HL-60/S4 treated with retinoic acid at 250 ng/mL for 4 days and 3 days (cell line): ENCODE results near the gene MRTFB.
"Not testable (repeated sequence)": the region's sequence is repeated elsewhere in the genome, so short reads cannot be mapped to it uniquely, and the experiment has no call there.

ENCODE experiments used
- in situ Hi-C: fragments of 300-500 bp; cut with MboI; formaldehyde crosslinking; loops from 2 replicates; pipeline ENCODE4 v1.7.0; 2022; ENCODE audit warnings: low sequenced_read_pairs

MRTFB gene

DNA sequence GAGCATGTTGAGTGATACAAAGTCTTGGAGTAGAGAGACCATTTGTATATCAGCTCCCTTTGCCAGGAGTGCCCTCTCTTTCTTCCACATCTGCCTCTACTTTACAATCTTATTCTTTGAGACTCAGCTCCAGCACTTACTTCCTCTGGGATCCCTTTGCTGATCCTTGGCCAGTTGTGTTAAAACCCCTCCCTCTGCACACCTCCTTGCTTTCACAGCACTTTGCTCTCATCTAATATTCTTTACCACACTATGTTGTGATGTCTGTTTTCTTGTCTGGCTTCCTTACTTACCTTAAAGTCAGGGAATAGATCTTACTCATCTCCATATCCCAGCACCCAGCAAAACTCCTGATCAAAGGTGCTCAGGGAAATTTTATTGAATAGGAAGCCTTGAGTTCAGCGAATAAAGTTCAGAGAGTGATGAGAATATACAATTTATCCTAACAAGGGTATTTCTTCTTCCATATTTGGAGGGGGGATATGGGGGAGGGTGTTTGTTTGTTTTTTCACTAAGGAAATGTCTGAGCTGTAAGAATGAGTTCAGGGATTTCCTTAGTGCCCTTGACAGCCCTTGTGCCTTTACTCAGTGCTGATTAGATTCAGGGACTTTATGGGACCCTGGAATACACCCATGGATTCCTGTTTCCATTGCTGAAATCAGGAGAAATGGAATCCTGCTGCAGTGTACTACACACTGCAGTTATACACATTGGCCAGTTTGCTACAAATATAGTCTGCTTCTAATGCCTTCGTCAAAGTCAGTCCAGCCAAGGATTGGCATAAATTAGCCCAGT lies 32.0 kb downstream of the MRTFB start:
- in situ Hi-C loops: no loop called here

DNA sequence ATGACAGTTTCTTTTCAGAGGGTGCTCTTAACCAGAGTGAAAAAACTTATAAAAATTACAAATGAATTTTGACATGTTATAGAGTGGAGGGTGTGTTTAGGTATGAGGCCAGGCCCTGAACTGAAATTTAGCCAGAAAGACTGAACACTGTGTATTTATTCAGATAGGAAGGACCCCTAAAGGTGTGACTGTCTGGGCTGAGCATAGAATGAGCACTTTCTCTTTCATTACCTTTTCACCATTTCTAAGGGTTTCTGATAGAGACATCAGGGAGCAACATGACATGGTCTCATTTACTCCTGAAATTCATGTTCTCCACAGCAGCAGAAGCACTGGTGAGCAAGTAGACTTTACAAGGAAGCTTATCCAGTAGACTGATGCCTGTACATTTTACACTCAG lies 32.9 kb downstream of the MRTFB start:
- in situ Hi-C loops: no loop called here

- in situ Hi-C loops: no loop called here
Observed at GRCh38 chr16:14105760-14106375, 34.7 kb downstream of the MRTFB start.

DNA sequence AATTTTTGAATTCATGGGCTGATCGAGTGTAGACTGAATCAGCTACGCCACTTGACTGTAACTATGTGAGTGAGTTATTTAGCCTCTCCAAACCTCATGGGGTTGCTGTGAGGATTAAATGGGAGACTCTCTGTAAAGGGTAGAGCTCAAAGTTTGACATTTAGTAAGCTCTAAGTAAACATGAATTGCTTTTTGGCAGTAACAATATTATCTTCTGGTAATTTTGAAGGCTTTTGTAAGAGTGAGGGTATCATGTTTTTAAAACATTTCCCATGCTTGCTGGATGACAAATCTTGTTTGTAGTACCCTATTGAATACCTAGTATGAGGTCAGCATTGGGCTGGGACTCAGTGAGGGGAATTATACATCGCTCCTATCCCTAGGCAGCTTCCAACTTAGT lies 35.3 kb downstream of the MRTFB start:
- in situ Hi-C loops: no loop called here

DNA sequence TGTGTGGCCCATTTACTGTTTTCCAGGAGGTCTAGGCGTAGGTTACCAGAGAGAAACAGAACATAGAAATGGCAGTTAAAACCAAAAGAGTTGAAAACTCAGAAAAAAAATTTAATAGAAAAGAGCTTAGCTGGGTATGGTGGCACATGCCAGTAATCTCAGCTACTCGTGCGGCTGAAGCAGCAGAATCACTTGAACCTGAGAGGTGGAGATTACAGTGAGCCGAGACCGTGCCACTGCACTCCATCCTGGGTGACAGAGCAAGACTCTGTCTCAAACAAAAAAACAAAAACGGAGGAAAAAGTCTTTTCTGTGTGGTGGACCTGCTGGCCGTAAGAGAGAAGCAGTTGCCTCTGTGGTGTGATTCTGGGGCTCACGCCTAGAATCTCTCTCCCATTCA lies 35.8 kb downstream of the MRTFB start:
- in situ Hi-C loops: no loop called here

GRCh38 chr16:14109077-14109775 lies 38.1 kb downstream of the MRTFB start:
- in situ Hi-C loops: no loop called here

DNA sequence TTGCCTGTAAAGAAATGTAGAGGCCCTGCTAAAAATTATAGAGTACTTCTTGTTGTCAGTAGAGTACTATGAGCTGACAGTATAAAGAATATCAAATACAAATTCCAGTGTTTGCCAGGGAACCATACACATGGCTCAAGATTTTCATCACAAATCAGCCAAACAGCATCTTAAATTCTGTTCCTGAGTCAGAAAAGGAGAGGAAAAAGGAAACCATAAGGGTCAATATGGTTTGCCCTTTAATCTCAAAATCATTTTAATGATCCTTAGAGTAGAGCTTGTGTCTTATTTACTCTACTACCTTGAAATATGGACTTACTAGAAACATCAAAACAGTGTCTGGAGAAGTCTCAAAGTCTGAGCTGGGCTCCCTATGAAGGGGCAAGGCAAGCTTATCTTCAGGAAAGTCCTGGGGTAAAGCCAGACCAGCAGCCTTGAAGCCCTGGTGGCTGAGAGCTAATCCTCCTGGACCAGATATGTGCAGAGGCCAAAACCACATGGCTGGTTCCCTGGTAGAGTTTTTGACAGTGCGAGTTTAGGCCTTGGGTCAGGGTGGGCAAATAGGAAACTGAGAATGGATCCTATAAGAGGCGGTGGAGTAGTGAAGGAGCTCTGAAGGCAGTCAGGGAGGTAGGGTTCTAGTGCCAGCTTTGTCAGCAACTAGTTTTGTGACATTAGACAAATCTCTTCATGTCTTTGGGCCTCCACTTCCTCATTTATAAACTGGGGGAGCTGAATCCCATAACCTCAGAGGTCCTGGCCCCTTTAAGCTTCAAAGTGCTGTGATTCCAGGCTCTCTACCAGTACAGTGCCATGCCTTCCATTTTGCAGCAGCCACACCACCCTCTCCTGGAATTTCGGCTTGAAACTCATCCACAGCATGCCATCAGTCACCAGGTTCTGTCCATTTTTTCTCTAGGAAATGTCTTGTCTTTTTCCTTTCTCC lies 38.9 kb downstream of the MRTFB start:
- in situ Hi-C loops: no loop called here

GRCh38 chr16:14110728-14111251 lies 39.7 kb downstream of the MRTFB start:
- in situ Hi-C loops: no loop called here

DNA sequence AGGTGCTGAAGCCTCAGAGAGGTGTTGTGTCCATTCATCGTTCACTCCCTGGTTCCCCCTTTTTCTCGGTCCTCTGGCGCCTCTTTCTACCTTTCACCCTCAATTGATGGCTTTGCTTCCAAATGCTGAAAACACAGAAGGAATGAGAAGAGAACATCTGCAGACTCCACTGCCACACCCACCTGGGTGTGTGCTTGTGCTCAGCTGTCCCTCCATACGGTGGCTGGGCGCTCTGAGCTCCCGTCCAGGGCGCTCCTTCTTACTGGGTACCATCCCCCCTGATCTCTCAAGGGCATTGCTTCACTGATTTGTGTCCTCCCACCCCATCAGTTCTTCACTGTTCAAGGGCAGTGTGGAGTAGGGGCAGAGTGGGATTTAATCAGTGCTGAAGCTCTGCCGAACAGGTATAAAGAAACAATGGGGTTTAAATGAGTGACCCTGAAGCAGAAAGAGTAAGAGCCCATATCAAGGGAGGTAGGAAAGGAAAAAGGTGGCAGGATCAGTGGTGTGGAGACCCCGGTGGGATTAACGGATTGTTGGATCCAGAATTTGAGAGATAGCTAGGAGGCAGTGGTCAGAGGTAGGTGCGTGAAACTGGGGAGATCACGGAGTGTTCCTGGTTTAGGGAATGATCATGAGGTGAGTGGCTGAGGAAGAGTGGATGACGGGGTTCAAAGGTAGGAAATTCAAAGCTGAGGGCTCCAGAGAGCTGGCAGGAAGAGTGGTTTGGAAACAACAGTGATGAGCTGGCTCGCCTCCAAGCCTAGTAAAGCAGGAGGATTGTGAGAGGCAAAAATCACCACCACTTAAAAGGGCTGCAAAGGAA lies 40.8 kb downstream of the MRTFB start:
- in situ Hi-C loops: no loop called here

DNA sequence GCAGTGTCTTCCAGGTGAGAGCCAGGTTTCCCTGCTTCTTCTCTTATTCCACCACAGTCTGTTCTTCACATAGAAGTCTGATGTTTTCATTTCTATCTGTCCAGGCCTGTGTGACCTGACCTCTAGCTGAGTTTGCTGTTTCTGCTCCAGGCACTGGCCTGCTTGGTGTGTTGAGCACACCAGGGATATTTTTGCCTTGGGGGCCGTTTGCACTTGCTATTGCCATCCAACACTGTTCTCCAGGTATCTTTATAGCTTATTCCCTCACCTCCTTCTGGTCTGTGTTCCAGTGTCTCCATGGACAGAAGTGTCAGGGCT lies 41.4 kb downstream of the MRTFB start:
- in situ Hi-C loops: no loop called here

DNA sequence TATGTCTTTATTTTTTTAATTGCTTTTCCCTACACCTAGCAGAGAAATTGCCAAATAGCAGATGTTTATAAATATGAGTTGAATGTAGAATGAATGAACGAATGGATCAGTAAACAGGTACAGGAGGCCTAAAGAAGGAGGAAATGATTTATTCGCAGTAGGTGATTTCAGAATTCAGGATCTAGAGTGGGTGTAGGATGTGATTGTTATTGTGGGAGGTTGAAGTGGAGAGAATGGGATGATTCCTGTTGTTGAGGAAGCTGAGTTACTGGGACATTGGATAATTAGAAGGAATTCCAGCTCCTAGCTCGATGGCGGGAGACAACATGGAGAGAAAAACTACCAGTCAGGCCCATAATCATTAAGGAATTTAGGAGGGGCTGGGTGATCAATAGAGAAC lies 42.2 kb downstream of the MRTFB start:
- in situ Hi-C loops: no loop called here

- in situ Hi-C loops: no loop called here
Observed at GRCh38 chr16:14117051-14117450, 45.9 kb downstream of the MRTFB start.

DNA sequence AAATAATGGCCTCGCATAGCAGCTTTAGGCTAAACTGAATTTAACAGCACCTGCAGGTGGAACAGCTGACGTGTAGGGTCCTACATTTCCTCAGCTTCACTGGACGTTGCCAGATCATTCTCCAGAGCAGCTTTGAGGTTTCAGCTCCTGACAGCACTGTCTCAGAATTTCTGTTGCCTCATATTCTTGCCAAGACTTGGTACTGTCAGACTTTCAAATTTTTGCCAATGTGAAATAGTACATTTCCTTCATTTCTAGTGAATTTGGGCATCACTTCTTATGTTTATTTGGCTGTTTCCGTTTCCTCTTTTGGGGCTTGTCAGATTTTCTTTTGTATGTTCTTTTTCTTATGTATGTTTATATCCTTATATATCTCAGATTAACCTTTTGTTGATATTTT lies 48.7 kb downstream of the MRTFB start:
- in situ Hi-C loops: no loop called here

- in situ Hi-C loops: no loop called here
Observed at GRCh38 chr16:14120335-14120734, 49.2 kb downstream of the MRTFB start.

DNA sequence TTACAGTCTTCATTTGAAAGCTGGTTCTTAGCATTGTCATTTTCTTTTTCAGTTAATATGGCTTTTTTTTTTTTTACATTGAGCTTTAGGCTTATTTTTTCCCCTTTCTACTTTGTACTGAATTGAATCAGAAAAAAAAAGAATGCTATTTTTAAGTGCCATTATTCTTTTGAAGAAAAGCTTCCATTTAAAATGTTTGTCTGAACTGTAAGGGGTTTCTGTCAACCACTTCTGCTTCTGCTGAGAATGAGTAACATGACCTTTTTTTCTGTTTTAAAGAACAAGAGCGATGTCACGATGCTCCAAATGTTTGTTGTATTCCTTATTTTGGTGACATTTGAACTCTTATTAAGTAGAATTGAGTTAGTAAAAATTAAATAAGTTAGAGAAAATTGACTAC lies 50.0 kb downstream of the MRTFB start:
- in situ Hi-C loops: no loop called here

GRCh38 chr16:14121872-14122271 lies 50.8 kb downstream of the MRTFB start:
- in situ Hi-C loops: no loop called here

DNA sequence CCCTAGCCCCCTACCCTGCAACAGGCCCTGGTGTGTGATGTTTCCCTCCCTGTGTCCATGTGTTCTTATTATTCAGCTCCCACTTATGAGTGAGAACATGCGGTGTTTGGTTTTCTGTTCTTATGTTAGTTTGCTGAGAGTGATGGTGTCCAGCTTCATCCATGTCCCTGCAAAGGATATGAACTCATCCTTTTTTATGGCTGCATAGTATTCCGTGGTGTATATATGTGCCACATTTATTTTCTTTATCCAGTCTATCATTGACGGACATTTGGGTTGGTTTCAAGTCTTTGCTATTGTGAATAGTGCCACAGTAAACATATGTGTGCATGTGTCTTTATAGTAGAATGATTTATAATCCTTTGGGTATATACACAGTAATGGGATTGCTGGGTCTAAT lies 51.3 kb downstream of the MRTFB start:
- in situ Hi-C loops: not testable (repeated sequence)

GRCh38 chr16:14125000-14125681 lies 54.0 kb downstream of the MRTFB start:
- in situ Hi-C loops: no loop called here

- in situ Hi-C loops: no loop called here
Observed at GRCh38 chr16:14125708-14126107, 54.6 kb downstream of the MRTFB start.
